ENCODE data around the gene CTNNA3. TPM values are rescaled to one million over a fixed set of nuclear protein-coding genes. Genes with fewer than 3 reads are reported as not detected.

Gene CTNNA3
- total and polyA plus RNA-seq, 2 donors (not counting 3 experiments of a cell fraction or from before 2014, with no cell fraction given) = not detected

DNA sequence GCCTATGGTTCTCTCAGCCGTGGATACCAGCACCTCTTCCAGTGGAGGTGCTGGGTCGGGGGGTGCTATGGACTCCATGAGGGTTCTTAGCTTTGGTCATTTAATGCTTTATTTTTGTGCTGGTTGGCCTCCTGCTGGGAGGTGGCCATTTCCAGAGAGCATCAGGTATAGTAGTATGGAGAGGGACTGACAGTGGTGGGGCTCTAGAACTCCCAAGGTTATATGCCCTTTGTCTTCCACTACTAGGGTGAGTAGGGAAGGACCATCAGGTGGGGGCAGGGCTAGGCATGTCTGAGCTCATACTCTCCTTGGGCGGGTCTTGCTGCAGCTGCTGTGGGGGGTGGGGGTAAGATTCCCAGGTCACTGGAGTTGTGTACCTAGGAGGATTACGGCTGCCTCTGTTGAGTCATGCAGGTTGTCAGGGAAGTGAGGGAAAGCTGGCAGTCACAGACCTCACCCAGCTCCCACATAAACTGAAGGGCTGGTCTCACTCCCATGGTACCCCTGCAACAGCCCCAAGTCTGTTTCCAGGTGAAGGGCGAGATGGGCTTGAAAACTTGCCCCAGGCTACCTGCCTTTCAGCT is 1533.3 kb downstream of the CTNNA3 start:
- H4K20me1 ChIP-seq (replicated peaks; ENCODE audit: control insufficient read depth, extremely low read depth, insufficient read depth, low read length) = no peaks in the 10 kb centered on the region
- no peak overlapping the region for H3K4me3 ChIP-seq (replicated peaks in 1 of 3; ENCODE audit: insufficient read depth in 1 of 3, low read depth in 1 of 3, low read length in 3 of 3)
- FAIRE-seq (no peak), DNase-seq (ENCODE audit: low read depth, low spot score) (no peak)
- H3K9me1 ChIP-seq (replicated peaks; ENCODE audit: control insufficient read depth, extremely low read depth, insufficient read depth, low read length) = no peaks in the 10 kb centered on the region
- TF ChIP-seq JUN (IDR thresholded peaks at IDR 0.05; ENCODE audit: borderline replicate concordance, insufficient read depth, insufficient read length, low read depth) (no peak), FOS (IDR thresholded peaks at IDR 0.05; ENCODE audit: borderline replicate concordance, insufficient read depth, low read length) (no peak)
- ChIA-PET CTCF (interaction anchor here (0.7 kb wide), 1 partner anchor 50 kb away, joined by 3 read pairs; no protein-coding TSS in a partner anchor), POLR2A (no interaction called here)
- H2AFZ ChIP-seq (ENCODE audit: low read depth, low read length) = no peak overlapping the region
- H3K9me3 ChIP-seq (replicated peaks; ENCODE audit: control insufficient read depth, insufficient read depth, low read length) = no peaks in the 10 kb centered on the region
- intact Hi-C loops (cut with micrococcal nuclease) (no loop called here), dilution Hi-C loops (cut with MboI; ENCODE audit: extremely low pct_ligation_motif_present, low sequenced_read_pairs) (no loop called here)
- H3K36me3 ChIP-seq (ENCODE audit: control insufficient read depth in 2 of 2, extremely low read depth in 1 of 2, insufficient read depth in 2 of 2, low read length in 2 of 2) = no peaks in the 10 kb centered on the region
- H3K79me2 ChIP-seq (ENCODE audit: control insufficient read depth, insufficient read depth, low read length) = no peaks in the 10 kb centered on the region
- H3K4me1 ChIP-seq (ENCODE audit: control insufficient read depth, extremely low read depth, insufficient read depth, low read length) = no peaks in the 10 kb centered on the region
- H3K4me2 ChIP-seq (ENCODE audit: insufficient read depth, low read length) = no peak overlapping the region
- H3K9ac ChIP-seq (replicated peaks; ENCODE audit: extremely low read depth, insufficient read depth, low read length) = no peak overlapping the region
- no peaks in the 10 kb centered on the region for H3K27me3 ChIP-seq (ENCODE audit: control insufficient read depth in 2 of 2, insufficient read depth in 2 of 2, low read length in 2 of 2)
- BruUV-seq (replicated peaks) = no TSS peak
- H3K27ac ChIP-seq (ENCODE audit: insufficient read depth, low read depth, low read length) = no peak overlapping the region

DNA sequence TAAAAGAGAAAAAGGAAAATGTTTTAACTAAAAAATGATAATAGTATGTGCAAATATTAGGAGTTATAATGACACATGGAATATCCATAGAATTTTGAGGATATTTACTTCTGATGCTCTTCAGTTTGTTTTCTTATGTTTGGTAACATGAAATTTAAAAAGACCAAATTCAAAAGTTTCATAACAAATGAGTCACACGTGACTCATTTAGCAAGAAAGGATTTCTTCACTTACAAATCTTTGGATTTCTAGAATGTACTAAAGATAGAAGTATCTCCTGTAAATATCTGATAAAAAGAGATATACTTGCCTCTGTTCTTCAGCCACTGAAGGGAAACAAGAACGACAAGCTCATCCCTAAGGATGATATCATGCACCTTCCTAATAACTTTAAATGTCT is 1544.6 kb downstream of the CTNNA3 start:
- H3K9ac ChIP-seq (replicated peaks; ENCODE audit: extremely low read depth, insufficient read depth, low read length) = no peak overlapping the region
- TF ChIP-seq EZH2 (IDR thresholded peaks at IDR 0.05; ENCODE audit: borderline replicate concordance, low read depth, low read length, severe bottlenecking) = no peak
- peak; percentile 8 for TF ChIP-seq FOS (IDR thresholded peaks at IDR 0.05; ENCODE audit: borderline replicate concordance, insufficient read depth, low read length)
- no peaks in the 10 kb centered on the region for H3K27me3 ChIP-seq (ENCODE audit: control insufficient read depth in 2 of 2, insufficient read depth in 2 of 2, low read length in 2 of 2)
- DNase-seq (ENCODE audit: low read depth, low spot score) (no peak), FAIRE-seq (no peak)
- no peaks in the 10 kb centered on the region for H3K36me3 ChIP-seq (ENCODE audit: control insufficient read depth in 2 of 2, extremely low read depth in 1 of 2, insufficient read depth in 2 of 2, low read length in 2 of 2)
- no peaks in the 10 kb centered on the region for H4K20me1 ChIP-seq (replicated peaks; ENCODE audit: control insufficient read depth, extremely low read depth, insufficient read depth, low read length)
- no peaks in the 10 kb centered on the region for H3K79me2 ChIP-seq (ENCODE audit: control insufficient read depth, insufficient read depth, low read length)
- H3K9me1 ChIP-seq (replicated peaks; ENCODE audit: control insufficient read depth, extremely low read depth, insufficient read depth, low read length) = no peaks in the 10 kb centered on the region
- intact Hi-C loops (cut with micrococcal nuclease) (no loop called here), dilution Hi-C loops (cut with MboI; ENCODE audit: extremely low pct_ligation_motif_present, low sequenced_read_pairs) (no loop called here)
- CTCF ChIA-PET = no interaction called here
- H3K4me2 ChIP-seq (ENCODE audit: insufficient read depth, low read length) = no peak overlapping the region
- no peak overlapping the region for H3K4me3 ChIP-seq (replicated peaks in 1 of 3; ENCODE audit: insufficient read depth in 1 of 3, low read depth in 1 of 3, low read length in 3 of 3)
- H3K9me3 ChIP-seq (replicated peaks; ENCODE audit: control insufficient read depth, insufficient read depth, low read length) = no peaks in the 10 kb centered on the region
- H3K27ac ChIP-seq (ENCODE audit: insufficient read depth, low read depth, low read length) = no peak overlapping the region
- no peaks in the 10 kb centered on the region for H3K4me1 ChIP-seq (ENCODE audit: control insufficient read depth, extremely low read depth, insufficient read depth, low read length)
- POLR2A ChIA-PET = no interaction called here
- no TSS peak for BruUV-seq (replicated peaks)
- H2AFZ ChIP-seq (ENCODE audit: low read depth, low read length) = no peak overlapping the region
